HepG2 (cell line): Measurements from ENCODE around the gene SETD1A. TPM values are rescaled to one million over a fixed set of nuclear protein-coding genes. Genes with fewer than 3 reads are reported as not detected.

ENCODE experiments used
- ADNP ChIP-seq: sonication (generic); formaldehyde crosslinking; IDR thresholded peaks from 2 replicates; pipeline ENCODE4 v1.4.0; 2020; ENCODE audit warnings: missing genetic modification reagents
- HES4 ChIP-seq: sonication (generic); formaldehyde crosslinking; IDR thresholded peaks from 2 replicates; pipeline ENCODE4 v1.9.0; 2021; ENCODE audit warnings: mild to moderate bottlenecking, missing genetic modification reagents, borderline replicate concordance
- HNRNPUL1 ChIP-seq: fragments of 200-400 bp; formaldehyde crosslinking; IDR thresholded peaks from 2 replicates; pipeline ENCODE4 v1.6.1; 2017; ENCODE audit warnings: low read depth, mild to moderate bottlenecking, low read length, moderate library complexity
- KDM4B ChIP-seq: sonication (generic); formaldehyde crosslinking; IDR thresholded peaks from 2 replicates; pipeline ENCODE4 v1.4.0; 2020; ENCODE audit warnings: missing genetic modification reagents
- MYNN ChIP-seq: sonication (generic); formaldehyde crosslinking; IDR thresholded peaks from 2 replicates; pipeline ENCODE4 v1.4.0; 2020; ENCODE audit warnings: mild to moderate bottlenecking, low read depth, missing genetic modification reagents
- PITX1 ChIP-seq: sonication (generic); formaldehyde crosslinking; IDR thresholded peaks from 2 replicates; pipeline ENCODE4 v1.5.1; 2020; ENCODE audit warnings: mild to moderate bottlenecking, missing genetic modification reagents
- RAD21 ChIP-seq: fragments of 450-650 bp; formaldehyde crosslinking; IDR thresholded peaks from 2 replicates; pipeline ENCODE4 v1.5.0; 2020; ENCODE audit warnings: mild to moderate bottlenecking
- TGIF2 ChIP-seq: IDR thresholded peaks from 2 replicates; pipeline ENCODE4 v1.6.1; 2016; ENCODE audit warnings: control low read depth, missing compliant biosample characterization
- TRIM24 ChIP-seq: sonication (generic); formaldehyde crosslinking; IDR thresholded peaks from 2 replicates; pipeline ENCODE4 v1.8.0; 2022; ENCODE audit warnings: mild to moderate bottlenecking, missing genetic modification reagents
- ZBTB42 ChIP-seq: sonication (generic); formaldehyde crosslinking; IDR thresholded peaks from 2 replicates; pipeline ENCODE4 v1.5.0; 2020; ENCODE audit warnings: mild to moderate bottlenecking, missing genetic modification reagents
- ZBTB7A ChIP-seq: sonication (generic); formaldehyde crosslinking; IDR thresholded peaks from 2 replicates; pipeline ENCODE4 v1.8.0; 2022; ENCODE audit warnings: mild to moderate bottlenecking, missing genetic modification reagents
- ZFP36 ChIP-seq: fragments of 150-350 bp; IDR thresholded peaks from 2 replicates; pipeline ENCODE4 v1.6.1; 2018; ENCODE audit warnings: borderline replicate concordance, low read length, low read depth; ENCODE audit not compliant: partially characterized antibody
- ZGPAT ChIP-seq: IDR thresholded peaks from 2 replicates; pipeline ENCODE4 v1.6.1; 2016; ENCODE audit warnings: mild to moderate bottlenecking
- ZKSCAN5 ChIP-seq: sonication (generic); formaldehyde crosslinking; IDR thresholded peaks from 2 replicates; pipeline ENCODE4 v1.5.1; 2020; ENCODE audit warnings: mild to moderate bottlenecking, missing genetic modification reagents
- ZNF124 ChIP-seq: sonication (generic); formaldehyde crosslinking; IDR thresholded peaks from 2 replicates; pipeline ENCODE4 v1.4.0; 2020; ENCODE audit warnings: missing genetic modification reagents
- ZNF143 ChIP-seq: sonication (generic); formaldehyde crosslinking; IDR thresholded peaks from 2 replicates; pipeline ENCODE4 v1.4.0; 2020; ENCODE audit warnings: missing genetic modification reagents
- ZNF24 ChIP-seq: fragments of 450-650 bp; IDR thresholded peaks from 2 replicates; pipeline ENCODE4 v1.6.1; 2017; ENCODE audit warnings: antibody characterized with exemption, mild to moderate bottlenecking
- ZNF354B ChIP-seq: sonication (generic); formaldehyde crosslinking; IDR thresholded peaks from 2 replicates; pipeline ENCODE4 v1.8.0; 2022; ENCODE audit warnings: mild to moderate bottlenecking, missing genetic modification reagents
- ZNF460 ChIP-seq: sonication (generic); formaldehyde crosslinking; IDR thresholded peaks from 2 replicates; pipeline ENCODE4 v1.5.1; 2020; ENCODE audit warnings: missing genetic modification reagents, mild to moderate bottlenecking, borderline replicate concordance
- ZNF614 ChIP-seq: IDR thresholded peaks from 2 replicates; pipeline ENCODE4 v1.6.1; 2018; ENCODE audit warnings: missing biosample characterization, missing genetic modification reagents, inconsistent platforms, borderline replicate concordance
- ZNF616 ChIP-seq: sonication (generic); formaldehyde crosslinking; IDR thresholded peaks from 2 replicates; pipeline ENCODE4 v1.5.0; 2020; ENCODE audit warnings: low read depth, mild to moderate bottlenecking, missing genetic modification reagents
- ZNF749 ChIP-seq: sonication (generic); formaldehyde crosslinking; IDR thresholded peaks from 2 replicates; pipeline ENCODE4 v1.8.0; 2022; ENCODE audit warnings: mild to moderate bottlenecking, missing genetic modification reagents, moderate library complexity, borderline replicate concordance
- polyA plus RNA-seq, 8 experiments: library from polyadenylated mRNA; depleted of rRNA in 3 of 8; stranded (reverse) in 7 of 8; unstranded in 1 of 8; fragments of >200 nt; fragmentation: Illumina TruSeq in 4 of 8; extraction: Trizol in 4 of 8; gene quantifications; 2 replicates each; pipeline versions ENCODE4 v1.2.1 to v1.2.3, GENCODE V29; 2011 to 2016; ENCODE audit warnings: low read depth in 4 of 8, missing spikeins in 1 of 8, mixed read lengths in 1 of 8; ENCODE audit not compliant: insufficient read depth in 1 of 8
- total RNA-seq, 5 experiments: library from RNA; depleted of rRNA; stranded (reverse); fragments of >200 nt; fragmentation: Illumina TruSeq; extraction: Trizol; gene quantifications; 2 replicates each; pipeline ENCODE4 v1.2.3, GENCODE V29; 2016; ENCODE audit warnings: low read depth in 1 of 5
- TF ChIP-seq, protein P1 (sequence below): sonication (generic); formaldehyde crosslinking; IDR thresholded peaks from 2 replicates; pipeline ENCODE4 v1.4.0; 2020; ENCODE audit warnings: missing genetic modification reagents
- TF ChIP-seq, protein P2 (sequence below): sonication (generic); formaldehyde crosslinking; IDR thresholded peaks from 2 replicates; pipeline ENCODE4 v1.4.0; 2020; ENCODE audit warnings: missing genetic modification reagents
- TF ChIP-seq, protein P3 (sequence below): sonication (generic); formaldehyde crosslinking; IDR thresholded peaks from 2 replicates; pipeline ENCODE4 v1.4.0; 2020; ENCODE audit warnings: low read depth, mild to moderate bottlenecking, missing genetic modification reagents

Gene SETD1A
- total and polyA plus RNA-seq, 2 of the 13 experiments (the other 11 are each of a cell fraction or from before 2014, with no cell fraction given) = 3.8 to 5.6 TPM

DNA sequence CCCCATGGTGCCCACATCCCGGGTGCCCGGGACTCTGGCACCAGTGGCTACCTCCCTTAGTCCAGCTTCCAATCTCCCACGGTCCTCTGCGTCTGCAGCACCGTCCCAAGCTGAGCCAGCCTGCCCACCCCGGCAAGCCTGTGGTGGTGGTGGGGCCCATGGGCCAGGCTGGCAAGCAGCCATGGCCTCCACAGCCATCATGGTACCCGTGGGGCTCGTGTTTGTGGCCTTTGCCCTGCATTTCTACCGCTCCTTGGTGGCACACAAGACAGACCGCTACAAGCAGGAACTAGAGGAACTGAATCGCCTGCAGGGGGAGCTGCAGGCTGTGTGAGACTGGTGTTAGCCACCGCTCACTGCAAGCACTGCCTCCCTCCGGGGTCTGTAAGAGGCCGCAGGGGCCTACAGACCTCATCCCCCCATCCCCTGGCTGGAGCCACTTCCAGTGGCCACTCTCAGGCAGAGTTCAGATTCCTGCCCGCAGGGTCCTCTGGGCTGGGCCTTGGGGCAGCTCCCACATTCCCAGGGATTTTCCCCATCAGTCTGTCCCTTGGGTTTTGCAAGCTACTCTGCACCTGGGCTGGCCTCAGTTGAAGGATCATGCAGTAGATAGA is 3.9 kb upstream of the SETD1A start (continued):
- TF ChIP-seq, protein P1, sequence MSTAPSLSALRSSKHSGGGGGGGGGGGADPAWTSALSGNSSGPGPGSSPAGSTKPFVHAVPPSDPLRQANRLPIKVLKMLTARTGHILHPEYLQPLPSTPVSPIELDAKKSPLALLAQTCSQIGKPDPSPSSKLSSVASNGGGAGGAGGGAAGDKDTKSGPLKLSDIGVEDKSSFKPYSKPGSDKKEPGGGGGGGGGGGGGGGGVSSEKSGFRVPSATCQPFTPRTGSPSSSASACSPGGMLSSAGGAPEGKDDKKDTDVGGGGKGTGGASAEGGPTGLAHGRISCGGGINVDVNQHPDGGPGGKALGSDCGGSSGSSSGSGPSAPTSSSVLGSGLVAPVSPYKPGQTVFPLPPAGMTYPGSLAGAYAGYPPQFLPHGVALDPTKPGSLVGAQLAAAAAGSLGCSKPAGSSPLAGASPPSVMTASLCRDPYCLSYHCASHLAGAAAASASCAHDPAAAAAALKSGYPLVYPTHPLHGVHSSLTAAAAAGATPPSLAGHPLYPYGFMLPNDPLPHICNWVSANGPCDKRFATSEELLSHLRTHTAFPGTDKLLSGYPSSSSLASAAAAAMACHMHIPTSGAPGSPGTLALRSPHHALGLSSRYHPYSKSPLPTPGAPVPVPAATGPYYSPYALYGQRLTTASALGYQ (CRISPR knock-in tag) = no peak
- TF ChIP-seq ZNF460 (CRISPR knock-in tag) (no peak), TRIM24 (CRISPR knock-in tag) (no peak), ADNP (CRISPR knock-in tag) (no peak), ZNF143 (no peak; the same call in 1 of the 2 replicates), KDM4B (CRISPR knock-in tag) (no peak), HES4 (CRISPR knock-in tag) (no peak; the same call in 1 of the 2 replicates), PITX1 (CRISPR knock-in tag) (0 out of 2 replicates have a peak, but pooled peaks have one; percentile 23), ZNF616 (CRISPR knock-in tag) (no peak), MYNN (CRISPR knock-in tag) (no peak), HNRNPUL1 (no peak), RAD21 (CRISPR knock-in tag) (peak; percentile 93), ZBTB42 (CRISPR knock-in tag) (peak; percentile 58; the same call in 1 of the 2 replicates), ZNF614 (CRISPR knock-in tag) (peak; percentile 61; the same call in 1 of the 2 replicates), ZNF749 (CRISPR knock-in tag) (no peak), ZKSCAN5 (no peak), ZNF24 (no peak), TGIF2 (CRISPR knock-in tag) (no peak), ZGPAT (CRISPR knock-in tag) (peak; percentile 33; the same call in 1 of the 2 replicates), ZNF354B (CRISPR knock-in tag) (no peak), ZBTB7A (CRISPR knock-in tag) (peak; percentile 41; the same call in 1 of the 2 replicates), ZNF124 (peak; percentile 50; the same call in 1 of the 2 replicates), ZFP36 (no peak)
- TF ChIP-seq, protein P2, sequence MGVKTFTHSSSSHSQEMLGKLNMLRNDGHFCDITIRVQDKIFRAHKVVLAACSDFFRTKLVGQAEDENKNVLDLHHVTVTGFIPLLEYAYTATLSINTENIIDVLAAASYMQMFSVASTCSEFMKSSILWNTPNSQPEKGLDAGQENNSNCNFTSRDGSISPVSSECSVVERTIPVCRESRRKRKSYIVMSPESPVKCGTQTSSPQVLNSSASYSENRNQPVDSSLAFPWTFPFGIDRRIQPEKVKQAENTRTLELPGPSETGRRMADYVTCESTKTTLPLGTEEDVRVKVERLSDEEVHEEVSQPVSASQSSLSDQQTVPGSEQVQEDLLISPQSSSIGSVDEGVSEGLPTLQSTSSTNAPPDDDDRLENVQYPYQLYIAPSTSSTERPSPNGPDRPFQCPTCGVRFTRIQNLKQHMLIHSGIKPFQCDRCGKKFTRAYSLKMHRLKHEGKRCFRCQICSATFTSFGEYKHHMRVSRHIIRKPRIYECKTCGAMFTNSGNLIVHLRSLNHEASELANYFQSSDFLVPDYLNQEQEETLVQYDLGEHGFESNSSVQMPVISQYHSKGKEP (CRISPR knock-in tag) = no peak
- TF ChIP-seq, protein P3, sequence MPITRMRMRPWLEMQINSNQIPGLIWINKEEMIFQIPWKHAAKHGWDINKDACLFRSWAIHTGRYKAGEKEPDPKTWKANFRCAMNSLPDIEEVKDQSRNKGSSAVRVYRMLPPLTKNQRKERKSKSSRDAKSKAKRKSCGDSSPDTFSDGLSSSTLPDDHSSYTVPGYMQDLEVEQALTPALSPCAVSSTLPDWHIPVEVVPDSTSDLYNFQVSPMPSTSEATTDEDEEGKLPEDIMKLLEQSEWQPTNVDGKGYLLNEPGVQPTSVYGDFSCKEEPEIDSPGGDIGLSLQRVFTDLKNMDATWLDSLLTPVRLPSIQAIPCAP (CRISPR knock-in tag) = 0 out of 2 replicates have a peak, but pooled peaks have one; percentile 20
